Skin epidermis (tissue), 12 donors: Measurements from ENCODE around the gene BRD2.

Source experiments
- H3K27ac ChIP-seq, 21 experiments: fragments of 200-600 bp; sonication (generic) in 11 of 21; one replicate each; pipeline ENCODE4 v1.5.0; 2020; ENCODE audit warnings: mild to moderate bottlenecking in 3 of 21, inconsistent platforms in 2 of 21, moderate library complexity in 2 of 21
- H3K4me3 ChIP-seq, 7 experiments: fragments of 200-600 bp; sonication (generic) in 2 of 7; one replicate each; pipeline ENCODE4 v1.5.0; 2020; ENCODE audit warnings: inconsistent platforms in 2 of 7, mild to moderate bottlenecking in 2 of 7, moderate library complexity in 1 of 7

The BRD2 gene

DNA sequence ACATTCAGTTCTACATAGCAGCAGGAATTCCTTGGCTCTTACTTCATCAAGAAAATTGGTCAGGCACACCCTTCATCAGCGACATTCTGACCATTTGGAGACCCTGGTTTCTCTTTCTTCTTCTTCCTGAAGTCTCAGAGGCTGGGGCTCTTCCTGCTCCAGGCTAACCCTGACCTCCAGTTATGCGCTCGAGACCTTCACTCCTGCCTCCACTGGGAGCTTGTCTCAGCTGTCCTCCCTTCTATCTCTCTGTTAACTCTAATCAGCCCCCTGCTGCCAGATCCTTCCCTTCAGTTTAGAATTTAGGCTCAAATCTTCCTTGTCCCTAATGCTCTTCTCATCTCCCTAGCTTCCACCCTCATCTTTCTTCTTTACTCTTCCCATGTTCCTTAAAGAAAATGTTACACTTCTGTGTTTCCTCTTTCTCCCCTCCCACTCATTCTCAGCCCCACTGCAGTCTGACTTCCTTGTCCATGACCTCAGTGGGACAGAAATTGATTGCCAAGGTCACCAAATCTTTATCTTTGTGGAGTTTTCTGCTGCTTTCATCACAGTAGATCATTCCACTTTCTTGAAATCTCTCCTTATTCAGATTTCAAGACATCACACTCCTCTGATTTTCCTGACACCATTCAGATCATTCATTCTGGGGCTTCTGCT, 49.4 kb downstream of the BRD2 start:
- Histone ChIP-seq H3K27ac (peak overlapping the region in 19 of 21 experiments; percentile 43 to 90 (median 78)), H3K4me3 (no peak overlapping the region)

DNA sequence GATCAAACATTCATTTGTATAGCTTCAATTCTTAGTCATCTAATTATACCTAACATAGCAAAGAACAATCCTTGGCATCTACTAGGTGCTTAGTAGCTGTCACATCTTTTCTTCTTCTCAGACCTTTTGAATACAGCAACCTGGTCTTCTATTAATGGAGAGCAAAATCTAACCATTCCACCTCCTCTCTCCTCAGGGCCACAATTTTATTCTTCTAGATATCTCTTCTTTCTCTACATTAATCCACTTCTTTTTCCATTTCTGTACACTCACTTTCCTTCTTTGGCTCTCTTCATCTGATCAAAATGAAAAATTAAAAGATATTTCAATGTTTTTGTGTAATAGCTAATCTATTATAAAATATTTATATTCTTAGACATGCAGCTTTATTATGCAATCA, 50.0 kb downstream of the BRD2 start:
- Histone ChIP-seq H3K27ac (peak overlapping the region in 19 of 21 experiments; percentile 43 to 90 (median 81)), H3K4me3 (no peak overlapping the region)

DNA sequence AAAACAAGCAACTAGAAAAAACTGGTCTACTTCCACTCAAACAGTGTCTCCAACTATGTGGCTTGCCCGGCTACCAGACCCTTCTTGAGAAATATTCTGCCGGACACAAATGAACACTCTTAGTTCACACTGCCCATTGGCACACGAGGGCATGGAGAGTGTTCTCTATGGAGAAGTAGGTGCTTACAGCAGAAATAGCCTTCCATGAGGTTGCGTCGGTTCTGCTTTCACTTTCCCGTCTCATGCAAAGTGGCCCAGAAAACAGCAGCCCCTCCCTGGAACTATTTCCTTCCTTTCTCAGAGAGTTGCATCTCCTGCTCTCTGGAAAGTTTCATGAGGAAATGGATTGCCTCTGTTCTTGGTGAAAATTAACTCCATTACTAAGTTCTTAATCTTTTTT, 50.5 kb downstream of the BRD2 start:
- Histone ChIP-seq H3K27ac (peak overlapping the region in 19 of 21 experiments; percentile 57 to 90 (median 81)), H3K4me3 (peak overlapping the region in 1 of 7 experiments; percentile 10)

DNA sequence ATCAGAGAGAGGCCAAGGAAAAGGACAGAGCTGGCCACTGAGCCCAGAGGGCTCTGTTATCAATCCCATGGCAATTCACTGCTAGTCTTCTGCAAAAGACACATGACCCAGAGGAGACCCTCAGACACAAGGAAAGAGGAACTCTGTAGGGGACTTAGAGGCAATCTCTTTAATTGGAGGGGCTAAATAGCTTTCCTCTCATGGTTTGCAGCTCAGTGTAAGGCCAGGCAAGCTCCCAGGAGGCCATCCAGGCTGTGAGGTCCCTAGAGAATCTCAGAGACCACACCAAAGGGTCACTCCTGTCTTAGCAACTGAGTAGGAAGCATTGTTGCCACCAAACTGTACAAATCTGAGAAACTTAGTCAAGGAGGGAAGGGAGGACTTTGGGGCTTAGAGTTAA, 51.0 kb downstream of the BRD2 start:
- Histone ChIP-seq H3K27ac (peak overlapping the region in 20 of 21 experiments; percentile 57 to 90 (median 80)), H3K4me3 (no peak overlapping the region)

DNA sequence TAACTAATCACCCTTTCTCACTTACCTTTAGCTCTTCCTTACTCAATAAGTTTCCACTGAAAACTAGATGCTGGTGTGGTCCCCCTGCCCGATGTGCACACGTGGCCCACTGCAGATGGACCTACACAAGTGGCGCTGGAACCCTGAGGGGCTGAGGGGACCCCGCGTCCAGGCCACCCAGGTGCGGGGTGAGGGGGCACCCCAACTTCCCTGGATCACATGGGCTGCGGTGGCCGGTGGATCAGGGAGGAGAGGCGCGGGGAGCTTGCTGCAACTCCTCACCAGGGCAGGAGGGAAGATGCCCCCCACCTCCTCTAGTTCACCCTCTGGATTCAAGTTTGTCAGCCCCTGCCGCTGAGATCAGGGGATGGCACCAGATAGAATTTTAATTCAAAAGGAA, 53.5 kb downstream of the BRD2 start:
- H3K27ac ChIP-seq: peak overlapping the region in 2 of 21 experiments; percentile 22 to 27
- no peak overlapping the region for H3K4me3 ChIP-seq

DNA sequence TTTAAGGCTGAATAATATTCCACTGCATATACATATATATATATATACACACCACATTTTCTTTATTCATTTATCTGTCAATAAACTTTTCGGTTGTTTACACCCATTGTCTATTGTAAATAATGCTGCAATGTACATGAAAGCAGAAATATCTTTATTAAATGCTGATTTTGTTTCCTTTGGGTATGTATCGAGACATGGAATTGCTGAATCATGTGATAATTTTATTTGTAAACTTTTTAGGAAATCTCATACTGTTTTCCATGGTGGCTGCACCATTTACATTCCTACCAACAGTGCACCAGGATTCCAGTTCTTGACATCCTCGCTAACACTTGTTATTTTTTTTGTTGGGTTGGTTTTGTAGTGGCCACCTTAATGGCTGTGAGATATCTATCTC, 55.1 kb downstream of the BRD2 start:
- H3K27ac ChIP-seq: no peak overlapping the region
- no peak overlapping the region for H3K4me3 ChIP-seq

- Histone ChIP-seq H3K27ac (no peak overlapping the region), H3K4me3 (no peak overlapping the region)
These were observed 56.1 kb downstream of the BRD2 start for GRCh38 chr6:33024521-33024920.

DNA sequence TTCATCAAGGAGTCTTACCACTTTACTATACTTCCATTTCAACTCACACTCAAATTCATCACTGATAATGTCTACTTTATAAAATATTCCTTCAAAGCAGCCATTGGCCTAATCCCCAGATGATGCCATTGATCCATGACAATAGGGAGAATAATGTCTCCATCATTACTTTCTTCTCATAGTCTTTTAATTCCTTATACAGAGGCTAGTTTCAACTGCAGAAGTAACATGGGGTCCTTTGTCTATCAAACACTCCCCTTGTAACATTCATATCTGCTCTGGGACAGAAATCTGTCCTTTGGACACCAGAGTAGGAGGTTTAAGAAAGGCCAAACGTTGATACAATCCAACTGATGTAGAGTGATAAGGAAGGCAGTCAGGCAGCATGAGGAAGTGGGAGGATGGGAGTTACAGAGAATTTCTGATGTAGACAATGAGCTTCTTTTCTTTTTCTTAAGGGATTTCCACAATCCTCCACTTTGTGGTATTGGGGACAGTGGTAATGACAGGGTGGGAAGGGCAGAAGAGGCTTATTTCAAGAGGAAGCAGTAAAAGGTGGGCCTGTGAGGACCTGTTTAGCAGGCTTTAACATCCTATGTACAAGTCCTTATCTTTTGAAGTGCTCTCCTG, 59.9 kb downstream of the BRD2 start:
- peak overlapping the region in 20 of 21 experiments; percentile 7 to 93 (median 74) for H3K27ac ChIP-seq
- H3K4me3 ChIP-seq: no peak overlapping the region

DNA sequence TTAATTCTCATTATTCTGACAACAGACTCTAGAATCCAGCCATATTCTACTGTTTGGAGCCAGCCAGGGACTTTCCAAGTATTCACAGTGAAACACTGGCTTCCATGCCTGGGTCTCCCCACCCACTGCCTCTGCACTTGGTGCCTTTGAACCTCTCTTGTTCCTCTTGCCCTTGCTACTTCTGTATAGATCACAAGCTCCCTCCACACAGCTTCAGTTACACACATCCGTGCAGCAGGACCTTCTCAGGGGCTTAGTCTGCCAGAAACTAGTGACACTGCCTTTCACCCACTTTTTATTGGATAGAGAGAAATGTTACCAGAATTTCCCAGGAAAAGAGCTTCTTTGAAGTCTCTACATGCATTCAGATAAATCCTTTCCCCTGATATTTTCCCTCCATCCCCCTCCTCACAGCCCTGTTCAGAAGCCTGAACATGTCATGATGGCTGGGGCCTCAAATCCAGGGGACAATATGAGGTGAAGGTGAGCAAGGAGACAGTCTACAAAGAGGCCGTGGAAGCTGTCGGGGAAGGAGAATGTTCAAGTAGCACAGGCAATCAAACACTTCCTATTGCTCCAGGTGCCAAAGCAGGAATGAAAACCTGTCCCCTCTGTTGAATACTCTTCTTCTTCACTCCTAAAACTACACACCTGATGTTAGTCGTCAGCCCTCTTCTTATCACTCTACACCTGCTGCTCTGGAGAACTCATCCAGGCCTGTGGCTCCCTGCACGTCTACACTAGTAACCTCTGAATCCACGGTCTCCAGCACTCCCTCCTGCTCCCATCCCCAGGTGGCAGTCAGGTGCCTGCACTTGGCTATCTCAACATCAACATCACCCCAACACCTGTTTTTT, 61.2 kb downstream of the BRD2 start:
- Histone ChIP-seq H3K27ac (peak overlapping the region; percentile 11 to 93 (median 74)), H3K4me3 (no peak overlapping the region)

DNA sequence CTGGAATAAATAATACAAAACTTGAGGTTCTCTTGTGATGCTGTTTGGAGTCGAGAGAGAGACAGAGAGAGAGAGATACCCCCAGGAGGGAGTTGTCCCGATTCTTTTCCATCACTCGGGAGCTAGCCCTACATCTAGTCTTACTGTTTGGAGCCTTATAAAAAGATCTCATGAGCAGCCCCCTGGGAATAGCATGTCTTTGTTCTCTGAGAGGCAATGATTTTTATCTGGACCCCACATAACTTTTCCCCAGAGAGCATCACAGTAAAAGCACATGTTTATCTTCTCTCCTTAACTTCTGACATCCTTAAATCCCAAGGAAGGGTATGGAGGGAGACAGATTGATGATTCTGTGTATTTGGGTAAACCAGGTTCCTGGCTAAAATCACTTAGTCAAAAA, 61.9 kb downstream of the BRD2 start:
- peak overlapping the region; percentile 11 to 93 (median 74) for H3K27ac ChIP-seq

More for the DNA sequence above, 61.9 kb downstream of the BRD2 start:
- H3K4me3 ChIP-seq: no peak overlapping the region
